ENCODE measurements around the gene SALL3.

Gene SALL3

DNA sequence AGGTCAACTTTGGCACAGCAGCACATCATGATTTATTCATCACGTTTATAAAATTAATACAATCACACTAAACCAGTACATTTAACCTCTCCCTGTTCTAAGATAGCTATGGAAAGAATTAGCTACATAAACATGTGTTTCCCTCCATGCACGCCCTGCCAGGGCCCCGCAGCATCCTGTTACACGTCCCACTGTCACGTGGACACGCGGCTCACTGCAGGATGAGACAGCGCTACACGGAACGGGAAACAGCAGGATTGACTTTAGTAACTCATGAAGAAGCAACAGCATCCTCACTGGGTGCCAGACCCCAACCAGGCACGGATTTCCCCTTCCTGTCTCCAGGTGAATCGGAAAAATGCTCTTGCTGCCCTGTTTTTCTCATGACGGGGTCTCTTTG, 30.9 kb upstream of the SALL3 start:
- DNase-seq (ENCODE audit: low read depth): no peak
- no peak for TF ChIP-seq CTCF (IDR thresholded peaks at IDR 0.05; ENCODE audit: control insufficient read depth, extremely low read depth, insufficient read depth)
- H3K4me3 ChIP-seq (ENCODE audit: low read depth, low read length): no peak overlapping the region

DNA sequence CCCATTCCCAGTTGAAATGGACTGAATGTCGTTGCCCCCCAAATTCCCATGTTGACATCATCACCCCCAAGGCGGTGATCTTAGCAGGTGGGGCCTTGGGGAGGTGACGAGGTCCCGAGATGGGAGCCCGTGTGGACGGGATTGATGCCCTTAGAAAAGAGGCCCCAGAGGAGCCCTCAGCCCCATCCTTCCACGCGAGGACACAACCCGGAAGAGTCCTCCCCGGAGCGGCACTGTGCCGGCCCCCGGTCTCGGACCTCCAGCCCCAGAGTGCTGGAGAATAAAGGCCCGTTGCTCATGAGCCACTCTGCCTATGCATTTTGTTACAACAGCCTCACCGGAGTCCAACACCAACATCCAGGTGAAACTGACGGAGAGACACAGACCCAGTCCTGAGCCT, 30.4 kb upstream of the SALL3 start:
- no peak overlapping the region for H3K4me3 ChIP-seq (ENCODE audit: low read depth, low read length)
- no peak for DNase-seq (ENCODE audit: low read depth)
- TF ChIP-seq CTCF (IDR thresholded peaks at IDR 0.05; ENCODE audit: control insufficient read depth, extremely low read depth, insufficient read depth): no peak

DNA sequence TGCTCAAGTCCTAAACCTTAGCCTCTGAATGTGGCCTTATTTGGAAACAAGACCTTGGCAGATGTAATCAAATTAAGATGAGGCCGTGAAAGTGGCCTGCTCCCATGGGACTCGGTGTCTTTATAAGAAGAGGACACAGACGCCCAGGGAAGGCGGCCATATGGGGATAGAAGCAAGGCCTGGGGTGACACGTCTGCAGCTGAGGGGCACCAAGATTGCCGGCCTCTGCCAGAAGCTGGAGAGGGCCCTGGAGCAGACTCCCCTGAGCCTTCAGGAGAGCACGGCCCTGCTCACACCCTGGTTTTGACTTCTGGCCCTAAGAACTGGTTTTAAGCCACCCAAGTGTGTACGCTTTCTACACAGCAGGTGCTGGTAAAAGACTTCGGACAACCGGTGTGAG, 29.2 kb upstream of the SALL3 start:
- DNase-seq (ENCODE audit: low read depth): no peak
- no peak for TF ChIP-seq CTCF (IDR thresholded peaks at IDR 0.05; ENCODE audit: control insufficient read depth, extremely low read depth, insufficient read depth)
- H3K4me3 ChIP-seq (ENCODE audit: low read depth, low read length): no peak overlapping the region

DNA sequence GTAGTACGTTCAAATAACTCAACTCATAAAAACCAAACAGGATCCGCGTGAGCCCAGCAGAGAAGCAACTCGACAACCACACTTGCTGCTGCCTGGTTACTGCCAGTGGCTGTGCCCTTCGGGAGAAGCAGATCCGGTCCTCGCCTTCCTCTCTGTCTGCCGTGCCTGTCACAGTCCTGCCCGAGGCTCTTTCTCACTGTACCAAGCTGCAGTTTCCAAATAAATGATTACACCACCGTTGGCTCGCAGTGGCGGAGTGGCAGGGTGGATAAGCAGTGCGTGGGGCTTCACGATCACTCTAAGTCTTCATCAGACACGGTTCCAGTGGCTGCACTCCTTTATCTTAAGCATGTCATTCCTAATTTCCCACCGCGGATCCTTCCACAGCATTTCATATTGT, 26.1 kb upstream of the SALL3 start:
- H3K4me3 ChIP-seq (ENCODE audit: low read depth, low read length): no peak overlapping the region
- no peak for TF ChIP-seq CTCF (IDR thresholded peaks at IDR 0.05; ENCODE audit: control insufficient read depth, extremely low read depth, insufficient read depth)
- no peak for DNase-seq (ENCODE audit: low read depth)

- no peak overlapping the region for H3K4me3 ChIP-seq (ENCODE audit: low read depth, low read length)
- no peak for TF ChIP-seq CTCF (IDR thresholded peaks at IDR 0.05; ENCODE audit: control insufficient read depth, extremely low read depth, insufficient read depth)
- DNase-seq (ENCODE audit: low read depth): no peak
Observed at GRCh38 chr18:78955051-78955450, 24.6 kb upstream of the SALL3 start.

GRCh38 chr18:78957140-78957539, 22.5 kb upstream of the SALL3 start:
- no peak overlapping the region for H3K4me3 ChIP-seq (ENCODE audit: low read depth, low read length)
- no peak for TF ChIP-seq CTCF (IDR thresholded peaks at IDR 0.05; ENCODE audit: control insufficient read depth, extremely low read depth, insufficient read depth)
- DNase-seq (ENCODE audit: low read depth): no peak

DNA sequence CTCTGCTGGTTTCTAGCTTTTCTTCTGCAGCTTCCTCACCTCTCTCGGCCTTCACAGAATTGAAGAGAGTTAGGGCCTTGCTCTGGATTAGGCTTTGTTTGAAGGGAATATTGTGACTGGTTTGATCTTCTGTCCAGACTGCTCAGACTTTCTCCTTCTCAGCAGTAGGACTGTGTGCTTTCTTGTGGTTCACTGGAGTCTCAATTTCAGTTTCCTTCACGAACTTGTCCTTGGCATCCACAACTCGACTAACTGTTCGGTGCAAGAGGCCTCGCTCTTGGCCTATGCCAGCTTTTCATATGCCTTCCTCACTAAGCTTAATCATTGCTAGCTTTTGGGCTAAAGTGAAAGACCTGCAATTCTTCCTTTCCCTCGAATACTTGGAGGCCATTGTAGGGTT, 18.9 kb upstream of the SALL3 start:
- no peak for TF ChIP-seq CTCF (IDR thresholded peaks at IDR 0.05; ENCODE audit: control insufficient read depth, extremely low read depth, insufficient read depth)
- DNase-seq (ENCODE audit: low read depth): no peak
- no peak overlapping the region for H3K4me3 ChIP-seq (ENCODE audit: low read depth, low read length)

All from LNCaP clone FGC (cell line).